ENCODE data around the gene POFUT1.
"Not testable (repeated sequence)": the region's sequence is repeated elsewhere in the genome, so short reads cannot be mapped to it uniquely, and the experiment has no call there.

The POFUT1 gene

DNA sequence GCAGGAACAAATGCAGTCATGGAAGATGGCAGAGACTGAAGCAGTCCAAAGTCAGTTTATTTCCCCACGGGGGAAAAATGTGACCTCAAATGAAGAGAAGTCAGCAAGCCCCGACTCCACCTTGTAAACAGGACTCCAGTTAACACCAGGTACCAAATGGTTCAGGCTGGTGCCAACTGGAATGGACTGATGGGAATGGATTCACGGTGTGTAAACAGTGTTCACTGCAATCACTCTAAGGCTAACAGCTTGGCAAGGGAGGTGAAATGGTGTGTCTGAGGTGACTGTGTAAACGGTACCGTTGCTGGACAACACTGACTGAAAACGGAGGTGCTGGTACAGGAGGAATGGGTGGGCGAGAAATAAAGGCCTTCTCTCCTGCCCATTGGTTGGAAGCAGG lies 12.1 kb upstream of the POFUT1 start:
- H3K27me3 ChIP-seq: no peaks in the 10 kb centered on the region
- no peak overlapping the region for H3K4me3 ChIP-seq
- no peak overlapping the region for H3K27ac ChIP-seq
- peaks cover 38 to 58% (median 49%) of the 10 kb centered on the region in 3 donors for H3K36me3 ChIP-seq
- intact Hi-C loops (cut with DNase I; ENCODE audit: low total_unique reads): no loop called here
- peaks cover 0 to 6% (median 2%) of the 10 kb centered on the region in 4 donors for H3K4me1 ChIP-seq
- TF ChIP-seq, protein P1, sequence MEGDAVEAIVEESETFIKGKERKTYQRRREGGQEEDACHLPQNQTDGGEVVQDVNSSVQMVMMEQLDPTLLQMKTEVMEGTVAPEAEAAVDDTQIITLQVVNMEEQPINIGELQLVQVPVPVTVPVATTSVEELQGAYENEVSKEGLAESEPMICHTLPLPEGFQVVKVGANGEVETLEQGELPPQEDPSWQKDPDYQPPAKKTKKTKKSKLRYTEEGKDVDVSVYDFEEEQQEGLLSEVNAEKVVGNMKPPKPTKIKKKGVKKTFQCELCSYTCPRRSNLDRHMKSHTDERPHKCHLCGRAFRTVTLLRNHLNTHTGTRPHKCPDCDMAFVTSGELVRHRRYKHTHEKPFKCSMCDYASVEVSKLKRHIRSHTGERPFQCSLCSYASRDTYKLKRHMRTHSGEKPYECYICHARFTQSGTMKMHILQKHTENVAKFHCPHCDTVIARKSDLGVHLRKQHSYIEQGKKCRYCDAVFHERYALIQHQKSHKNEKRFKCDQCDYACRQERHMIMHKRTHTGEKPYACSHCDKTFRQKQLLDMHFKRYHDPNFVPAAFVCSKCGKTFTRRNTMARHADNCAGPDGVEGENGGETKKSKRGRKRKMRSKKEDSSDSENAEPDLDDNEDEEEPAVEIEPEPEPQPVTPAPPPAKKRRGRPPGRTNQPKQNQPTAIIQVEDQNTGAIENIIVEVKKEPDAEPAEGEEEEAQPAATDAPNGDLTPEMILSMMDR (IDR thresholded peaks at IDR 0.05): no peak
- no peaks in the 10 kb centered on the region for H3K9me3 ChIP-seq
- no peak for DNase-seq

DNA sequence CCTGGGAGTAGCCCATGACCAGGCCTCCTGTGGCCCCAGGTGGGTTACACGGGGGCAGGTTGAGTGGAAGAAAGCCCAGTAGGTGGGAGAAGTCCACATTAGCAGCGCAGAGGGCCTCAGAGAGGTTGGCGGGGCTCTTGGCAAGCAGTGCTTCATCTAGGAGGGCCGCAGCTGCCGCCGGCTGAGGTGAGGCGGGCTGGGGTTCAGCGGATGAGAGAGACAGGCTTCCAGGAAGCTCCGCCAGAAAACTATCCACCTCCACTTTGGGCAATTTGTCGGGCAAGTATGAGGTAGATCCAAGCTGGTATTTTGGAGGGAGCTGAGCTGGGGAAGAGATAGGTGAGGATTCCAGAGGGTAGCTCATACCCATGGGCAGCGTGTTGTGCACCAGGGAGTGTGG lies 11.1 kb upstream of the POFUT1 start:
- H3K27ac ChIP-seq; H3K9me3 ChIP-seq; H3K4me3 ChIP-seq; H3K27me3 ChIP-seq; intact Hi-C loops (cut with DNase I; ENCODE audit: low total_unique reads); H3K4me1 ChIP-seq; DNase-seq: not testable (repeated sequence)
- H3K36me3 ChIP-seq: peaks cover 38 to 68% (median 59%) of the 10 kb centered on the region in 3 donors

DNA sequence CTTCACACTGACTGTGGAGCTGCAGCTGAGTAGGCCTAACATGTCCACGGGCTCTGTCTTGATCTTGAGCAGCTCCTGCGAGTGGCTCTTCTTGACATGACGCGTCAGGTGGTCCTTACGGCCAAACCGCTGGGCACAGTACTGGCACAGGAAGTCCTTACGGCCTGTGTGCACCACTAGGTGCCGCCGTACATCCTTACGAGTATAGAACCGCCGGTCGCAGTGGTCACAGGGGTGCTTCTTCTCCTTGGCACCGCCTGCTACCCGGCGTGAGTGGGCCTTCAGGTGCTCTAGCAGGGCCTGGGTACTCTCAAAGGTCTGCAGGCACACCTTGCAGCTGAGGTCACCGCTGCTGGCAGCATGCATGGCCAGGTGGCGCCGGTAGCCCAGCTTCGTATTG lies 10.5 kb upstream of the POFUT1 start:
- H3K4me1 ChIP-seq; DNase-seq; H3K27me3 ChIP-seq; intact Hi-C loops (cut with DNase I; ENCODE audit: low total_unique reads); H3K27ac ChIP-seq; H3K9me3 ChIP-seq; H3K4me3 ChIP-seq: not testable (repeated sequence)
- H3K36me3 ChIP-seq: peaks cover 38 to 73% (median 64%) of the 10 kb centered on the region in 3 donors

DNA sequence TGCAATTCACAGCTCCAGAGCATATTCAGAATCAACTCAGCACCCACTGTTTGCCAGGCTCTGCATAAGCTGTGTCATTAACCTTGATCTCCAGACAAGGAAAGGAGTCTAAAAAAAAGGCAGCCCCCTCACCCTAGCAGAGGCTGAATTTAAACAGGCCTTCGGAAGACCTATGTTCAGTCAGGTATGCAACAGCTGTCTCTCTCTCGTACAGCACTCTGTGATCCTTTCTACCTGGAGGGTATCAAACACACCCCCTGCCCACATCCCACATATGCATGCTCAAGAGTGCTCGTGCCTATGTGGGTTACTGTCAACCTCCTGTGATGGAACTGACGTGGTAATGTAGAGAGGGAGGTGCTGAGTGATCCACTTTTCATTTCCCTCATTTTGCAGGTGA lies 8.7 kb upstream of the POFUT1 start:
- Histone ChIP-seq H3K9me3 (no peaks in the 10 kb centered on the region), H3K27me3 (no peaks in the 10 kb centered on the region), H3K27ac (no peak overlapping the region), H3K36me3 (peaks cover 38 to 77% (median 64%) of the 10 kb centered on the region in 3 donors), H3K4me3 (no peak overlapping the region), H3K4me1 (peaks cover 0 to 15% (median 10%) of the 10 kb centered on the region in 4 donors)
- intact Hi-C loops (cut with DNase I; ENCODE audit: low total_unique reads): no loop called here
- no peak for DNase-seq
- TF ChIP-seq, protein P1 (IDR thresholded peaks at IDR 0.05): no peak

DNA sequence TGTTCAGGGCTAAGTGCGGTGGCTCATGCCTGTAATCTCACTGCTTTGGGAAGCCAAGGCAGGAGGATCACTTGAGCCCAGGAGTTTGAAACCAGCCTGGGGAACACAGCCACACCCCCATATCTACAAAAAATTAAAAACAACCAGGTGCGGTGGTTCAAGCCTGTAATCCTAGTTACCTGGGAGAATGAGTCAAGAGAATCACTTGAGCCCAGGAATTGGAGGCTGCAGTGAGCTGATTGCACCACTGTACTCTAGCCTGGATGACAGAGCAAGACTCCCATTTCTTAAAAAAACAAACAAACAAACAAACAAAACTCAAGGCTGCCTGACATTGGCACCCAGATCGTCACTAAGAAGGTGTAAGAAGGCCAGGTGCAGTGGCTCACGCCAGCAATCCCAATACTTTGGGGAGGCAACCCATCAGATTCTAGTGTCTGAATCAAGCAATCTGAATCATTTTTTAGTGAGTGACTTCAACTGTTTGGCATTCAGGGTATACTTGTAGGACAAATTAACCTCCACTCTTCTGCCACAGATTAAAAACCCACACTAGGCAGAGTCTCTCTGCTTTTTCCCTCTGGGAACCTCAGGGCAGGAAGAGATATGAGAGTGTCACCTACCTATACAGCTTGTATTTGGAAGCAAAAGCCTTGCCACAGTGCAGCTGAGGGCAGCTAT lies 6.2 kb upstream of the POFUT1 start:
- H3K4me1 ChIP-seq: peaks cover 0 to 39% (median 33%) of the 10 kb centered on the region in 4 donors

DNA sequence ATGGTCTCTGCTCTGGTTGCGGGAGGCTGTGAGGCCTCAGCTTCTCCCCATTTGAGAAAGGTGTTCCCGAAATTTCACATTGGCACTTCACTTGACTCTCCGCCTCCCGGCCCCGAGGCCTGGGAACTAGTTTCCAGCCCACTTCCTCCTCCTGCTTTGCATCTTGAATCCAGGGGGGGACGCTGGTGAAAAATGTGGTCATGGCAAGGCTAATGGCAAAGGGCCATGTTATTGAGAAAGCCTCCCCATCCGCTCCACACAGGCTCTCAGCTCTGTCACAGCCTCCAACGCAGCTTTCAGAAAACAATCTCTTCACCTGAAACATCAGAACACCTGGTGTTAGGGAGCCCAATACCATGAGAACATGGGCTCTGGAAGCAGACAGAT lies 5.7 kb upstream of the POFUT1 start:
- TF ChIP-seq, protein P1 (IDR thresholded peaks at IDR 0.05): no peak
- Histone ChIP-seq H3K36me3 (peaks cover 21 to 54% (median 44%) of the 10 kb centered on the region in 3 donors), H3K4me3 (no peak overlapping the region), H3K27ac (no peak overlapping the region), H3K4me1 (peaks cover 0 to 45% (median 37%) of the 10 kb centered on the region in 4 donors), H3K9me3 (no peaks in the 10 kb centered on the region), H3K27me3 (no peaks in the 10 kb centered on the region)
- intact Hi-C loops (cut with DNase I; ENCODE audit: low total_unique reads): loop anchor here (10.0 kb wide), 1 partner anchor 253 kb away; no protein-coding TSS in a partner anchor
- no peak for DNase-seq

More for the DNA sequence above, 6.2 kb upstream of the POFUT1 start:
- Histone ChIP-seq H3K4me3 (no peak overlapping the region), H3K9me3 (no peaks in the 10 kb centered on the region), H3K36me3 (peaks cover 25 to 59% (median 49%) of the 10 kb centered on the region in 3 donors), H3K27ac (no peak overlapping the region), H3K27me3 (no peaks in the 10 kb centered on the region)
- intact Hi-C loops (cut with DNase I; ENCODE audit: low total_unique reads): loop anchor here (10.0 kb wide), 1 partner anchor 253 kb away; no protein-coding TSS in a partner anchor
- TF ChIP-seq, protein P1 (IDR thresholded peaks at IDR 0.05): no peak
- DNase-seq: no peak
